H9 (cell line): ENCODE measurements around the gene ASIC3. TPM values are rescaled to one million over a fixed set of nuclear protein-coding genes. Genes with fewer than 3 reads are reported as not detected.

Experiments
- DNase-seq: peaks from one replicate; pipeline ENCODE4 v3.0.0-alpha.2; 2017
- H2AFZ ChIP-seq: one replicate; pipeline ENCODE4 v1.6.1; 2013; ENCODE audit warnings: mild to moderate bottlenecking, low read length, control low read depth, moderate library complexity
- H2AK5ac ChIP-seq: 2 replicates; pipeline ENCODE4 v1.6.1; 2013; ENCODE audit warnings: low read length, control low read depth, mixed read lengths; ENCODE audit not compliant: insufficient read length
- H2BK120ac ChIP-seq: one replicate; pipeline ENCODE4 v1.6.1; 2013; ENCODE audit warnings: low read depth, mild to moderate bottlenecking, low read length, control low read depth, inconsistent platforms; ENCODE audit not compliant: poor library complexity, severe bottlenecking
- H2BK12ac ChIP-seq: 2 replicates; pipeline ENCODE4 v1.6.1; 2013; ENCODE audit warnings: low read length, control low read depth, mixed read lengths, low read depth; ENCODE audit not compliant: insufficient read length
- H2BK15ac ChIP-seq: 2 replicates; pipeline ENCODE4 v1.6.1; 2013; ENCODE audit warnings: low read depth, low read length, control low read depth
- H2BK20ac ChIP-seq: one replicate; pipeline ENCODE4 v1.6.1; 2013; ENCODE audit warnings: low read depth, mild to moderate bottlenecking, low read length, control low read depth, inconsistent platforms; ENCODE audit not compliant: poor library complexity, severe bottlenecking
- H2BK5ac ChIP-seq: 2 replicates; pipeline ENCODE4 v1.6.1; 2013; ENCODE audit warnings: low read length, control low read depth, mixed read lengths; ENCODE audit not compliant: insufficient read length
- H3K14ac ChIP-seq: 2 replicates; pipeline ENCODE4 v1.6.1; 2013; ENCODE audit warnings: low read length, control low read depth; ENCODE audit not compliant: insufficient read depth
- H3K18ac ChIP-seq: 2 replicates; pipeline ENCODE4 v1.6.1; 2013; ENCODE audit warnings: low read depth, mild to moderate bottlenecking, mixed read lengths, low read length, control low read depth; ENCODE audit not compliant: insufficient read length
- H3K23ac ChIP-seq: 2 replicates; pipeline ENCODE4 v1.6.1; 2013; ENCODE audit warnings: low read length, control low read depth, mixed read lengths, low read depth; ENCODE audit not compliant: insufficient read length
- H3K23me2 ChIP-seq: 2 replicates; pipeline ENCODE4 v1.6.1; 2013; ENCODE audit warnings: low read depth, mild to moderate bottlenecking, mixed read lengths, low read length, control low read depth; ENCODE audit not compliant: insufficient read length, poor library complexity, severe bottlenecking
- H3K27ac ChIP-seq: 2 replicates; pipeline ENCODE4 v1.5.1; 2013; ENCODE audit warnings: low read length, control low read depth, mixed read lengths, low read depth; ENCODE audit not compliant: insufficient read length
- H3K27me3 ChIP-seq: 2 replicates; pipeline ENCODE4 v1.6.1; 2013; ENCODE audit warnings: low read length, control low read depth, inconsistent platforms; ENCODE audit not compliant: insufficient read depth
- H3K4ac ChIP-seq: 2 replicates; pipeline ENCODE4 v1.6.1; 2013; ENCODE audit warnings: low read depth, mild to moderate bottlenecking, control low read depth, inconsistent platforms, low read length, moderate library complexity
- H3K4me1 ChIP-seq: 2 replicates; pipeline ENCODE4 v1.6.1; 2013; ENCODE audit warnings: low read length, control low read depth, inconsistent platforms; ENCODE audit not compliant: insufficient read depth
- H3K4me2 ChIP-seq: 2 replicates; pipeline ENCODE4 v1.6.1; 2013; ENCODE audit warnings: low read length, control low read depth, mixed read lengths; ENCODE audit not compliant: insufficient read length, insufficient read depth
- H3K56ac ChIP-seq: 2 replicates; pipeline ENCODE4 v1.6.1; 2013; ENCODE audit warnings: low read depth, mild to moderate bottlenecking, mixed read lengths, low read length, control low read depth; ENCODE audit not compliant: insufficient read length
- H3K79me1 ChIP-seq: 2 replicates; pipeline ENCODE4 v1.6.1; 2013; ENCODE audit warnings: low read depth, mild to moderate bottlenecking, moderate library complexity, low read length, control low read depth, inconsistent platforms; ENCODE audit not compliant: insufficient read depth, poor library complexity, severe bottlenecking
- H3K79me2 ChIP-seq: 2 replicates; pipeline ENCODE4 v1.6.1; 2013; ENCODE audit warnings: low read length, control low read depth, inconsistent platforms; ENCODE audit not compliant: insufficient read depth
- H3K9ac ChIP-seq: 2 replicates; pipeline ENCODE4 v1.6.1; 2013; ENCODE audit warnings: low read length, control low read depth, mixed read lengths; ENCODE audit not compliant: insufficient read length; ENCODE audit errors: extremely low read depth
- H3K9me3 ChIP-seq: one replicate; pipeline ENCODE4 v1.6.1; 2013; ENCODE audit warnings: low read depth, low read length, inconsistent platforms; ENCODE audit not compliant: control insufficient read depth
- H3T11ph ChIP-seq: one replicate; pipeline ENCODE4 v1.6.1; 2013; ENCODE audit warnings: mild to moderate bottlenecking, low read length, control low read depth, inconsistent platforms
- H4K20me1 ChIP-seq: one replicate; pipeline ENCODE4 v1.6.1; 2013; ENCODE audit not compliant: control insufficient read depth, insufficient read length, insufficient read depth
- H4K5ac ChIP-seq: 2 replicates; pipeline ENCODE4 v1.6.1; 2013; ENCODE audit warnings: low read depth, mild to moderate bottlenecking, mixed read lengths, low read length, control low read depth; ENCODE audit not compliant: insufficient read length
- H4K8ac ChIP-seq: replicated peaks from 2 replicates; pipeline ENCODE4 v1.6.1; 2013; ENCODE audit warnings: low read length, control low read depth, mixed read lengths, low read depth; ENCODE audit not compliant: insufficient read length
- H4K91ac ChIP-seq: 2 replicates; pipeline ENCODE4 v1.6.1; 2013; ENCODE audit warnings: low read depth, mild to moderate bottlenecking, moderate library complexity, mixed read lengths, low read length, control low read depth; ENCODE audit not compliant: insufficient read length
- H3K27ac Mint-ChIP-seq, 3 experiments: 2 replicates in 2 of 3; 3 replicates in 1 of 3; pipeline ENCODE4 v1.8.0; 2020 to 2021; ENCODE audit warnings: mixed read lengths in 3 of 3, mild to moderate bottlenecking in 1 of 3, moderate library complexity in 1 of 3
- H3K27me3 Mint-ChIP-seq: 2 replicates; pipeline ENCODE4 v1.8.0; 2021; ENCODE audit warnings: low read depth, mild to moderate bottlenecking, moderate library complexity, mixed read lengths
- H3K36me3 Mint-ChIP-seq, 3 experiments: 2 replicates in 2 of 3; 3 replicates in 1 of 3; pipeline ENCODE4 v1.8.0; 2020 to 2021; ENCODE audit warnings: low read depth in 3 of 3, mixed read lengths in 3 of 3; ENCODE audit not compliant: insufficient read depth in 1 of 3
- H3K4me1 Mint-ChIP-seq, 2 experiments: 2 replicates each; pipeline ENCODE4 v1.8.0; 2020; ENCODE audit warnings: mixed read lengths in 2 of 2
- H3K4me3 Mint-ChIP-seq, 2 experiments: 2 replicates in 1 of 2; 3 replicates in 1 of 2; pipeline ENCODE4 v1.8.0; 2020 to 2021; ENCODE audit warnings: mild to moderate bottlenecking in 2 of 2, mixed read lengths in 2 of 2, moderate library complexity in 1 of 2
- H3K9me3 Mint-ChIP-seq, 2 experiments: 2 replicates in 1 of 2; 3 replicates in 1 of 2; pipeline ENCODE4 v1.8.0; 2020; ENCODE audit warnings: mild to moderate bottlenecking in 2 of 2, mixed read lengths in 2 of 2, moderate library complexity in 1 of 2
- CTCF ChIP-seq: fragments of 200-600 bp; sonication (generic); conservative IDR thresholded peaks from 3 replicates; pipeline ENCODE4 v1.8.0; 2021; ENCODE audit warnings: antibody characterized with exemption, mild to moderate bottlenecking
- WGBS: extraction: QIAGEN DNeasy Blood & Tissue Kit; methylation state at CpG from one replicate; pipeline ENCODE4 v1.1.7; 2013; ENCODE audit warnings: missing lambda C conversion rate, low lambda C conversion rate, mixed read lengths; ENCODE audit not compliant: insufficient read length; ENCODE audit errors: extremely low coverage; 5-methylcytosine and 5-hydroxymethylcytosine counted together
- total RNA-seq: library from RNA; stranded (reverse); gene quantifications from 2 replicates; pipeline ENCODE4 v1.2.1, GENCODE V29; 2021

ASIC3 gene
- total RNA-seq, 1 experiment from 2014 or later: 1.7 TPM

- Histone ChIP-seq H3K9ac (peak overlapping the region; percentile 29), H4K20me1 (no peaks in the 10 kb centered on the region), H3K4me1 (peaks cover 2% of the 10 kb centered on the region; the same call in 1 of the 2 replicates), H3K79me2 (peaks cover 8% of the 10 kb centered on the region; the same call in 1 of the 2 replicates), H3K9me3 (no peaks in the 10 kb centered on the region), H2BK20ac (no peak overlapping the region), H2BK12ac (no peak overlapping the region), H2BK15ac (no peak overlapping the region), H4K5ac (no peak overlapping the region), H3K23me2 (peaks cover 20% of the 10 kb centered on the region), H4K8ac (no peak overlapping the region), H3K14ac (peak overlapping the region; percentile 78), H2AK5ac (no peak overlapping the region), H3K27me3 (no peaks in the 10 kb centered on the region; the same call in 1 of the 2 replicates), H2BK5ac (no peak overlapping the region), H3K23ac (no peak overlapping the region), H3K56ac (no peak overlapping the region), H3K79me1 (peaks cover 4% of the 10 kb centered on the region), H2BK120ac (no peak overlapping the region), H3K18ac (no peak overlapping the region), H3K4ac (no peak overlapping the region), H3K4me2 (peak overlapping the region; percentile 47), H4K91ac (no peak overlapping the region), H3K27ac (no peak overlapping the region), H2AFZ (no peak overlapping the region), H3T11ph (no peak overlapping the region)
- TF ChIP-seq CTCF: peak; percentile 43
- WGBS: no CpG with 5 or more reads among the region's 70 CpGs
- H3K9me3 Mint-ChIP-seq: no peaks in the 10 kb centered on the region; a peak in 1 of 5 replicates
- no peak for DNase-seq
- H3K36me3 Mint-ChIP-seq: peaks cover 0 to 18% (median 3%) of the 10 kb centered on the region in 3 experiments; a peak in 5 of 7 replicates
- H3K4me1 Mint-ChIP-seq: peaks cover 43 to 44% of the 10 kb centered on the region in 2 experiments
- peaks cover 15% of the 10 kb centered on the region for H3K27me3 Mint-ChIP-seq
- peak overlapping the region in 1 of 3 experiments; percentile 75; a peak in 1 of 7 replicates for H3K27ac Mint-ChIP-seq
- peak overlapping the region; percentile 84 to 93 for H3K4me3 Mint-ChIP-seq
Observed at GRCh38 chr7:151087245-151088018, 39.1 kb downstream of the ASIC3 start.
